ENCODE results near the gene ARHGAP10. TPM values are rescaled to one million over a fixed set of nuclear protein-coding genes. Genes with fewer than 3 reads are reported as not detected.

The ARHGAP10 gene
- total RNA-seq, 1 experiment from 2014 or later: 9.0 TPM

DNA sequence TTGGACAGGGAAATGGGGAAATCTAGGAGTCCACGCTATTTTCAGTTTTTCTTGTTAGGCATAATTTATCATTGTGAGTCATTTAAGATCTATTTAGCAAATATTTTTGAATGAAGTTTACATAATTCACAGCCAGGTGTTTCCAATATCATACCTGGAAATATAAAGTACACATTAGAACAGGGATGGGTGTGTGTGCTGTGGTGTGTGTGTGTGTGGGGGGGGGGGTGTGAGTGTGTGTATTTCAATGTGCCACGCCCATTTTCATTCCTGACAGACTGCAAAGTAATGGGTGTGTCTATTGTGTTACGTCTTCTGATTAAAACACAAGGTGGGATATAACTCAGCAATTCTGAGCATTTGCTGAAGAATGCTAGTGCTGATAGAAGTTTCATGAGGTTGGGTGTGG lies 33.2 kb downstream of the ARHGAP10 start:
- no peak for DNase-seq (ENCODE audit: low read depth)

DNA sequence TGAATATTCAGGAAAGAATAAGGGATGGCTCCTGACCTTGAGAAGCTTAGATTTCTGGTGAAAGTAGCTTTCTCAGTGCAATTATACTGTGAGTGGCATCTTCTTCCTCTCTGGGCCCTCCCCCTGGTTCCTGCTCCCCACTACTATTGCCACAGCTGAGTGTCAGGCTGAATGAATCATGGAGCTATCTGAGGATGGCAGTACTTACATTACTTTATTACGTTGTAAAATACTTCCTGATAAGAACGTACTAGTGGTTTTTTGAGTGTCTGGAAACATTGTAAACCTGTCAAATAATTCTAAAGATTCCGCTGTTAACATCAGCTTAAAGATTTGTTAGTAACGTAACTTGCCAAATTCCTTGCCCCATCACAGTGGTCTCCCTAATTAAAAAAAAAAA lies 36.2 kb downstream of the ARHGAP10 start:
- DNase-seq (ENCODE audit: low read depth): peak; percentile 76

GRCh38 chr4:147769386-147769785 lies 37.5 kb downstream of the ARHGAP10 start:
- no peak for DNase-seq (ENCODE audit: low read depth)

GRCh38 chr4:147770831-147771230 lies 38.9 kb downstream of the ARHGAP10 start:
- DNase-seq (ENCODE audit: low read depth): no peak

DNA sequence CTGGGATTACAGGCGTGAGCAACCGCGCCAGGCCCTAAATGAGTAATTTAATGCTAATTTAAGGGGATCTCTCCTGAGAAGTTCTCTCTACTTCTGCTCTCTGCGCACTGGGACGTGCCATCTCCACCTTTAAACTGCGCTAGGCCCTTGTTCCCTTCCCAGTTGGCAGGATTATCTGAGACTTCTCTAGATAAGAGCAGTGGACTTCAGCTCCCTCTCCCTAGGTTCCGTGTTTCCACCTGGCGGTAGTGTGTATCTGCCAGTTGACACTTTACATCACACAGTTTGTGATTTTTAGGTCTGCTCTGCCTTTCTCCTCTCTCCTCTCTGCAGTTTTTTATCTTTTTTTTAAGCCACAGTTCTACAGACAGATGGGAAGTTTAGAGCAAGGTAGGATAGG lies 40.2 kb downstream of the ARHGAP10 start:
- no peak for DNase-seq (ENCODE audit: low read depth)

GRCh38 chr4:147772459-147772969 lies 40.6 kb downstream of the ARHGAP10 start:
- peak; percentile 53 for DNase-seq (ENCODE audit: low read depth)

DNA sequence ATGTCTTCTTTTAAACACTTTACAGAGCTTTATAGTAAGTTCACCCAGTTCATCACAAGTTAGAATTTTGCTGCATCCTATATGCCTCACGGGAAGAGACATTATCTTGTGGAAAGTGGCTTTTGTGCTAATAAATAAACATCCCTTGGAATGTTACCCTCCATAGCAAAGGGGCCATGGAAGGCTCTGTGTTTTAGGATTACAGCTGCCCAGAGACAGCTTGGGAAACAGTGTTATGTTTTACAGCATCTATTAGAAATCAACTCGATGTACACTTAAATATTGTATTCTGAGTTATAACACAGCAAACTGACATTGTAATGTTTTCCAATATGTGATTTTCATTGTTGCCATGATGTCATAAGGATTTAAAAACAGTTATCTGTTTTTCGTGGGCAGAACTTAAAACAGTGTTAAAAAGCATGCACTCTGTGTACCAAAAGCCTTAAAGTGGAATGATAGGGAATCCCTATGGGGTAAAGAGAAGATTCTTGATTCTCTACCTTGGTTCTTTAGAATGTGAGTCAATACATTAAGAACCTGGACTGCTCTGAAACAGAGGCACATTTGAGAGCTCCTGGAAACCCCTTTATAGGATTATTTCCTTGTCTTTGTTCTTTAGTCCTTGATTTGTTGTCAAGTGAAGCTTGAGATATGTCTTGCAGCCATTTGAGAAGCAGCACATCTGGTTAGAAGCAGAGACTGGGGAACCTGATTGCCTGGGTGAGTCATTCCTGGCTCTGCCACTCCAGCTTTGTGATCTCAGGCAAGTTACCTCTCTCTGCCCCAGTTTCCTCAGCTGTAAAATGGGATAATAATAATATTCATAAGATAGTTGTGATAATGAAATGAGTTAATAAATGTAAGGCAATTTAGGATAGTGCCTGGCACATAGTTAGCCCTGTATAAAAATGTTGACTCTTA lies 41.6 kb downstream of the ARHGAP10 start:
- peak; percentile 28 for DNase-seq (ENCODE audit: low read depth)

GRCh38 chr4:147776716-147777115 lies 44.8 kb downstream of the ARHGAP10 start:
- no peak for DNase-seq (ENCODE audit: low read depth)

DNA sequence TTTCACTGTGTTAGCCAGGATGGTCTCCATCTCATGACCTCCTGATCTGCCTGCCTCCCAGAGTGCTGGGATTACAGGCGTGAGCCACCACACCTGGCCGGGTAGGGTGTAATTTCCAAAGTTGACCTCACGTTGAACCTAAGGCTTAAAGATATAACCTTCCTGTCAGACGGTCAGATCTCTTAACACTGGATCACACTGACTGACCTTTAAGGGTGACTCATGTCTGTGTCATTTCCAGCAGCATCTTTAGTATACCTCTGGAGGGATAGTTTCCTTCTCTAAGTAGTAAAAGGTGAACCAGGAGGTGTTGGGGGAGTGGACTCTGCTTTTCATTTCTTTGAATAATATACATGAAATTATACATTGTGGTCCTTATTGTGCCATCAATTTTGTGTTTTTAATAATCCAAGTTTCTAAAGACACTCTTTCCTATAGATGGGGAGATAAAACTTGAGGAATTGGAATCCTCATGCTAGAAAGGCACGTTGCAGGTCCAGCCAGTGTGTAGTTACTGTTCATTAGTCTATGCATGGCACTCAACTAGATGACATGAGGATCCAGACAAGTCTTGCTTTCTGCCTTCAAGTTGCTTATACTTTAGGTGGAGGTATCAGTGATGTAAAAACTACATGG lies 45.7 kb downstream of the ARHGAP10 start:
- DNase-seq (ENCODE audit: low read depth): peak; percentile 71

DNA sequence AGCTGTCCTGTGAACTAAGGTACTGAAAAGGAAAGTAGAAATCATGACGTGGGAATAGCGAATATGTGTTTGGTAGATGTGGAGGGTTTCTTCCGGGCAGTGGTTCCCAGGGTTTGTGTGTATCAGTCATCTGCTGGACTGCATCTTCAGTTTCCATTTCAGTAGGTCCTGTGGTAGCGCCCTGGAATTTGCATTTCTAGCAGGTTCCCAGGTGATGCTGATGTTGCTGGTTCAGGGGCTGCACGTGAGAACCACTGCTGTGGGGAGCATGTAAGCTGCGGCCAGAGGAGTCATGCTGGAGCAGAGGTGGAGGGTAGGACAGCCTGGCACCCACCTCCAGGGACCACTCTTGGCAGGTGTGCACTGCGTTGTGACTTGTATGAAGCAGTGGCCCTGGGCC lies 47.1 kb downstream of the ARHGAP10 start:
- no peak for DNase-seq (ENCODE audit: low read depth)

- DNase-seq (ENCODE audit: low read depth): no peak
Observed at GRCh38 chr4:147779451-147779850, 47.6 kb downstream of the ARHGAP10 start.

DNA sequence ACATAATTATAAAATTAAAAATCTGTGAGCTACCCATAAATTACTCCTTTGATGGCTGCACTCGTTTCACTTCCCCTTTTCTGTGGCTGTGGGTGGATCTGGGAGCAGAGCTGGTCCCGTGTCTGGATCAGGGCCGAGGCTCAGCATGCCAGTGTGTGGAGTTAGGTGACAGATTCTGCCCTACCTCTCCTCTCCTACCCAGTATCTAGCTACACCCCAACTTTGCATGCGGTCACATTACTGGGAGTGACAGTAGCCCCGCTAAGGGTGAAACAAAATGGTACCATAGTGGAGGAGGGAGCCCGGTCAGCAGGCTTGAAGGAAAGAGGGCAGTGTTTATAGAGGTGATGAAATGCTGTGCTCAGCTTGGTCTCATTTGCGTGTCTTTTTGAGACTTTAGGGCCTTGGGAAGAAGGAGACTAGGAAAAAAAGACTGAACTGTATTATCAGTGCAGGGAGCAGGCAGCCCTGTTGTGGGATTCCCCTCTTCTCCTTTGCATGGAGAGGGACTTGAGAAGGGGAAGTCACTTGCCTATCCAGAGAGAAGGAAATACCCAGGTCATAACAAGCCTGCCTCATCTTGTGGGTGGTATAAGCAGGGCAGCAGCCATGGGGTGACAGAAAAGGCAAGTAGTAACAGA lies 48.4 kb downstream of the ARHGAP10 start:
- no peak for DNase-seq (ENCODE audit: low read depth)

DNA sequence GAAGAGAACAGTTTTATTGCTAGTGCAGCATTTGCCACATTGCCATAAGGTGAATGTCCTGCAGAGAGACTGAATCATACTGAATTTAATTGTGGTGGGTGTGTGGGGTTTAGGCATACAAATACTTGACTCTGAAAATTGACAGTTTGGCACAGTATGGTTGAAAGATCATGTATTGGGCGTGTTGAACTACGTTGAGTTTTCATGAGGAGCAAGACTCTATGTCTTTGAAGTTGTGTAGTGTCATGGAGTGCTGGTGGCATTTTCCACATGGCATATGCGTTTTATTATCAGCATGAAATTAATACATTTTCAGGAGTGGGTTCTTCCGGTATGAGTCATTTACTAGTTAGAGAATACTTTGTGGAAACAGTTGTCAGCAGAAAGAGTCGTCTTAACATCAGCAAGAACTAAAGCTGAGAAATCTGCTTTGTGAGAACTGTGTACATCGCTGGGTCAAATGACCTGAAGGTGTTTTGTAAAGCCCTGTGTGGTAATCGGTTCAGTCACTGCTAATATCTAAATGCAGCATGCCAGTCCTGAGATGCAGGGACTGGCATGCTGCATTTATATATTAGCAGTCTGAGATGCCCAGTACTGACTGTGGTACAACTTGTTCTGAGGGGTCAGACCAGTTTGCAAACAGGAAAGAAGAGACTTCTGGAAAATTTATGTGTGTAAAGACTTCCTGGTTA lies 50.3 kb downstream of the ARHGAP10 start:
- DNase-seq (ENCODE audit: low read depth): peak; percentile 57

DNA sequence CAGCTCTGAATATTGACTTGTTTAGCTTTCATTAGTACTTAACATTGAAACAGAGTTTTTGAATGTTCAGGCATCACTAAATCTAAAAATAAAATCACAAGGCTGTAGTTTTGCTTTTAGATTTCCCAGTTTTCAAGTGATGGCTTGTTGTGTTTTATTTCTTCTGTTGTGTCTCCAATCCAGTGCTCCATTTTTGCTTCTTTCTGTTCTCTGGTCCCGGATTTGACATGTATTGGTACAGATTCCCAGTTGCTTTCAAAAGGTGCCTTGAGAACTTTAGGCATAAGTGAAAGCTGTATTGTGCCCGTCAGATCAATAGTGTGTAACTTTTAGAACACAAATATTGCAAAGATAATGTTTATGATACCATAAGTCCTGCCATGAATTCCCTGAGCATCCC lies 53.2 kb downstream of the ARHGAP10 start:
- DNase-seq (ENCODE audit: low read depth): no peak

DNA sequence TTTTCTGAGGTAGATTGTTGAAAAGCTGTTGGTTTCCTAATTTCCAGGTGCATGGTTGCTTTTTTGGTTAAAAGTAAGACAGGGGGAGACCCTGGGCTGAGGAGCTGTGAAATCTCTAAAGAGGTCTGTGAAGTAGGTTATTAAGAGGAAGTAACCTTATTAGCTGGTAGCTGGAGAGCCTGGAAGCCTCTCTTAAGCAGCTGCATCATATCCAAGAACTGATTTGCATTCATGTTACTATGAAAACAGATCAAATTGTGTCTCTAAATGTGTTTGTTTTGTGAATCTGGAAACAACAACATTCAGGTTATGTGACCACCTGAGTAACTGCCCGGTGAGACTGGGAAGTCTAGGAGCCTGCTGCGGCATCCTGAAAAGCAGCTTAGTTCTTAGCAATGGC lies 54.1 kb downstream of the ARHGAP10 start:
- no peak for DNase-seq (ENCODE audit: low read depth)

DNA sequence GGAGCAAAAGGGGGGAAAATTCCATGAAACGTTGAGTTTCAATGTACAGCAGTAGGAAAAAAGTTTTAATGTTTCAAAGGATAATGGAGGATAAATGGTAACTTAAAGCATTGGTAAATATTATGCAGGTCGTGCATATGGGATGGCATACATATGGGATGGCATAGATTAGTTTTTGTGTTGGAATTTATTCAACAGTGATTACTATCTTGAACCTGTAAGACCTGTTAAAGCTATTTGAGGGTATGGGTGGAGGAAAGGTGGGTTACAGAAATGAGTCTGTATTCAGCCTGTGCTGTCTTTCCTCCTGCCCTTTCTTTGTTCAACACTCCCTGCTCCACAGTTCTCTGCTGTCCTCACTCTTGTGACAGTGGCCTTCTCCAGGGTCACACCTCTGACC lies 54.6 kb downstream of the ARHGAP10 start:
- no peak for DNase-seq (ENCODE audit: low read depth)

DNA sequence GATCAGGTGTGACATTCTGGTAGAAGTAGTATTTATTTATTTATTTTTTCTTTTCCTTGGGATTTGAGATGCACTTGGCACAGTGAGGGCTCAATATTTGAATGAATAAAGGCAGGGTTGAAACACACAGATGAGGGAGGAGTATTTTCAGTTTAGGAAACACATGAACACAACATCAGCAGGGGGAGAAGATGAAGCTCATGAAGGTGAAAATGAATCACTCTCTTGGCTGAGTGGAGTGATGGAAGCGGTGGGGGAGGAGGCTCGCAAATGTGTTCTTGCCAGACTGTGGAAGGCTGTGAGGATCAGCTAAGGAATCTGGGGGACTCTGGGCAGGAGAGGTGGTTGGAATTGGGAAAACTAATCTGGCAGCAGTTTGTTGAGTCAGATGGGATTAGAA lies 55.3 kb downstream of the ARHGAP10 start:
- DNase-seq (ENCODE audit: low read depth): peak; percentile 53

DNA sequence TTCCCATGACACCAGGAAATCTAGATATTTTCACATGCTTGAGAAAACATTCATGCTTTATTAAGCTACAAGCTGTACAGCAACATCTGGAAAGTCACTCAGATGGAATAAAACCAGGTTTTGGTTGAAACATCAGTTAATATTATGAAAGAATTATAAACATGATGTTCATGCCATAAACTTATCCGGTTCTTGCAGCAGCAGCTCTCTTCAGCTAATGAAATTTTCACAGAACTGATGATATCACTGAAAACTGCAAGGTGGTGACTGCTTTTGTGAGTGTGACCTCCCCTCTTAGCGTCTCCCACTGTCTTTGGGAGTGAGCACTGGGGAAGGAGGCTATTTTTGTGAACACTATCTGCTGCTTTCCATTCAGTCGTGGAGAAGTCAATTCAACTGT lies 56.9 kb downstream of the ARHGAP10 start:
- DNase-seq (ENCODE audit: low read depth): no peak

- no peak for DNase-seq (ENCODE audit: low read depth)
Observed at GRCh38 chr4:147789596-147789995, 57.7 kb downstream of the ARHGAP10 start.

- DNase-seq (ENCODE audit: low read depth): no peak
Observed at GRCh38 chr4:147790412-147790811, 58.5 kb downstream of the ARHGAP10 start.

DNA sequence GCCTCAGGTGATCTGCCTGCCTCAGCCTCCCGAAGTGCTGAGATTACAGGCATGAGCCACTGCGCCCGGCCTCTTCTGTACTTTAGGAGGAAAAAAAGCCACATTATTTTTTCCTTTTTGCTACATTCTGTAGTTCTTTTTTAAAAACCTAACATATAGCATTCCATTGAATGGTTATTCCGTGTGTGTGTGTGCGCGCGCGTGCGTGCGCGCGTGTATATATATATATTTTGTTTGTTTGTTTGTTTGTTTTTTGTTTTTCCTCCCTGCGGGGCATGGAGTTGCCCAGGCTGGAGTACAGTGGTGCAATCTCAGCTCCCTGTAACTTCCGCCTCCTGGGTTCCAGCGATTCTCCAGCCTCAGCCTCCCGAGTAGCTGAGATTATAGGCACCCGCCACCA lies 59.5 kb downstream of the ARHGAP10 start:
- DNase-seq (ENCODE audit: low read depth): no peak

DNA sequence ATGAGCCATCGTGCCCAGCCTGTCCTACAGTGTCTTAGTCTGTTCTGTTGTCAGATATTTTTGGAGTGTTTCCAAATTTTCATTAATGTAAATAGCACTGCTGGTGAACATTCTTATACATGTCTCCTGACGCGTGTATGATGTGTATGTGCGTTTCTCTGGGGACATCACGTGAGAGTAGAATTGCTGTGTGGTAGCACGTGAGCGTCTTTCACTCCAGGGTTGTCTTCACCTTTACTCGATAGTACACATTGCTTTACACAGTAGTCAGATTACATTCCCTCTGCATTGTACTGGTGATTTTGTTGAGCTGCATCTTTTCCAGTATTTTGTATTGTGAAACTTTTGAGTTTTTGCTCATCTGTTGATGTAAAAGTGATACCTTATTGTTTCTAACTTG lies 60.0 kb downstream of the ARHGAP10 start:
- DNase-seq (ENCODE audit: low read depth): no peak
